Transverse colon (tissue), 4 donors: ENCODE measurements around the gene USP46. TPM values are rescaled to one million over a fixed set of nuclear protein-coding genes. Genes with fewer than 3 reads are reported as not detected.

Experiments
- DNase-seq: peaks from one replicate; pipeline ENCODE4 v3.0.0-alpha.2; 2019
- H3K27ac ChIP-seq, 4 donors: fragments of 200-600 bp; sonication (generic); 2 replicates each; pipeline ENCODE4 v1.5.1; 2016 to 2018; ENCODE audit warnings: inconsistent platforms in 4 of 4
- H3K27me3 ChIP-seq: fragments of 200-600 bp; sonication (generic); 2 replicates; pipeline ENCODE4 v1.5.1; 2017; ENCODE audit warnings: inconsistent platforms
- H3K36me3 ChIP-seq, 4 donors: fragments of 200-600 bp; sonication (generic); 2 replicates each; pipeline ENCODE4 v1.5.1; 2017 to 2019; ENCODE audit warnings: inconsistent platforms in 4 of 4
- H3K4me1 ChIP-seq, 4 donors: fragments of 200-600 bp; sonication (generic); 2 replicates each; pipeline ENCODE4 v1.5.1; 2017 to 2020; ENCODE audit warnings: inconsistent platforms in 4 of 4
- H3K4me3 ChIP-seq, 4 donors: fragments of 200-600 bp; sonication (generic); 1 replicate in 1 of 4; 2 replicates in 3 of 4; pipeline versions ENCODE4 v1.5.1 to v1.6.1; 2017 to 2019; ENCODE audit warnings: inconsistent platforms in 4 of 4
- H3K9me3 ChIP-seq, 2 donors: fragments of 200-600 bp; sonication (generic); 2 replicates each; pipeline ENCODE4 v1.5.1; 2017 to 2019; ENCODE audit warnings: inconsistent platforms in 2 of 2
- EP300 ChIP-seq: sonication (generic); formaldehyde crosslinking; IDR thresholded peaks from one replicate; pipeline ENCODE4 v1.6.1; 2017; ENCODE audit warnings: antibody characterized with exemption, low read depth
- POLR2A ChIP-seq: fragments of 450-650 bp; IDR thresholded peaks from one replicate; pipeline ENCODE4 v1.6.1; 2016; ENCODE audit warnings: antibody characterized with exemption, mild to moderate bottlenecking, moderate library complexity
- POLR2AphosphoS5 ChIP-seq, 3 donors: sonication (generic); formaldehyde crosslinking; IDR thresholded peaks; one replicate each; pipeline ENCODE4 v1.6.1; 2016; ENCODE audit warnings: antibody characterized with exemption in 3 of 3
- WGBS, 2 donors: methylation state at CpG; one replicate each; pipeline ENCODE4 v1.1.5; 2018; ENCODE audit warnings: low coverage in 1 of 2; 5-methylcytosine and 5-hydroxymethylcytosine counted together
- in situ Hi-C, 4 donors: fragments of 200-750 bp; cut with MboI; loops; one replicate each; pipeline versions ENCODE4 v1.15.0 to v1.15.1; 2017; ENCODE audit warnings: low sequenced_read_pairs in 3 of 4, low pct_ligation_motif_present in 1 of 4, low pct_unique_long_range_greater_than_20kb in 1 of 4
- intact Hi-C: fragments of 100-400 bp; cut with DNase I; formaldehyde crosslinking; loops from one replicate; pipeline ENCODE4 v1.15.1; 2023; ENCODE audit warnings: low total_unique reads
- total RNA-seq, 4 donors: library from RNA; depleted of rRNA; stranded (reverse); fragments of >200 nt; gene quantifications; one replicate each; pipeline ENCODE4 v1.1.0, GENCODE V29; 2016
- TF ChIP-seq, protein P1 (sequence below), 5 experiments: fragments of 200-600 bp in 3 of 5; fragments of 450-650 bp in 2 of 5; sonication (generic) in 3 of 5; IDR thresholded peaks; 1 replicate in 2 of 5; 2 replicates in 3 of 5; pipeline ENCODE4 v1.5.1; 2016 to 2017; ENCODE audit warnings: antibody characterized with exemption in 5 of 5, inconsistent platforms in 3 of 5, mild to moderate bottlenecking in 2 of 5, moderate library complexity in 1 of 5

The USP46 gene
- total RNA-seq, 4 donors from 2014 or later, result 6.0 to 7.6 (median 6.8) TPM

DNA sequence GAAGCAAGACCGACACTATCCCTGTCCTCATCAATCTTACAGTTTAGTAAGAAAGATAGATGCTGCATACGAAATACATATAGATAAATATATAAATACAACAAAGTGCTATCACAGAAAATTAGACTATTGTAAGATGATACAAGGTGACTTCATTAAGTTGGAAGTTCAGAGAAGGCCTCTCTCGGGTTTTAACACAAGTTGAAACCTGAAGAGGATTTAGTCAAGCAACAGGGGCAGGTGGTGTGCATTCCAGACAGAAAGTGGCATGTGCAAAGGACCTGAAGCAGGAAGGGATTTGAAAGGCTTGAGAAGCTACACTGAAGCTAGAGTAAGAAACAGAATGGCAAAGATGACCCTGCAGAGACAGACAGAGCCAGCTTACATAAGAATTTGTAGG lies 36.5 kb downstream of the USP46 start:
- 96 to 100% methylated on average over 3 of the region's 3 CpGs for WGBS, 2 donors
- Histone ChIP-seq H3K27me3 (no peaks in the 10 kb centered on the region), H3K4me1 (peaks cover 0 to 17% (median 6%) of the 10 kb centered on the region in 4 donors), H3K9me3 (no peaks in the 10 kb centered on the region), H3K27ac (no peak overlapping the region), H3K36me3 (peaks cover 0 to 4% (median 0%) of the 10 kb centered on the region in 4 donors), H3K4me3 (no peak overlapping the region)
- intact Hi-C loops, result no loop called here
- DNase-seq, result no peak
- in situ Hi-C loops, result no loop called here
- TF ChIP-seq POLR2AphosphoS5 (IDR thresholded peaks at IDR 0.05) (no peak), POLR2A (no peak), EP300 (no peak)
- TF ChIP-seq, protein P1, sequence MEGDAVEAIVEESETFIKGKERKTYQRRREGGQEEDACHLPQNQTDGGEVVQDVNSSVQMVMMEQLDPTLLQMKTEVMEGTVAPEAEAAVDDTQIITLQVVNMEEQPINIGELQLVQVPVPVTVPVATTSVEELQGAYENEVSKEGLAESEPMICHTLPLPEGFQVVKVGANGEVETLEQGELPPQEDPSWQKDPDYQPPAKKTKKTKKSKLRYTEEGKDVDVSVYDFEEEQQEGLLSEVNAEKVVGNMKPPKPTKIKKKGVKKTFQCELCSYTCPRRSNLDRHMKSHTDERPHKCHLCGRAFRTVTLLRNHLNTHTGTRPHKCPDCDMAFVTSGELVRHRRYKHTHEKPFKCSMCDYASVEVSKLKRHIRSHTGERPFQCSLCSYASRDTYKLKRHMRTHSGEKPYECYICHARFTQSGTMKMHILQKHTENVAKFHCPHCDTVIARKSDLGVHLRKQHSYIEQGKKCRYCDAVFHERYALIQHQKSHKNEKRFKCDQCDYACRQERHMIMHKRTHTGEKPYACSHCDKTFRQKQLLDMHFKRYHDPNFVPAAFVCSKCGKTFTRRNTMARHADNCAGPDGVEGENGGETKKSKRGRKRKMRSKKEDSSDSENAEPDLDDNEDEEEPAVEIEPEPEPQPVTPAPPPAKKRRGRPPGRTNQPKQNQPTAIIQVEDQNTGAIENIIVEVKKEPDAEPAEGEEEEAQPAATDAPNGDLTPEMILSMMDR (IDR thresholded peaks at IDR 0.05), result no peak

DNA sequence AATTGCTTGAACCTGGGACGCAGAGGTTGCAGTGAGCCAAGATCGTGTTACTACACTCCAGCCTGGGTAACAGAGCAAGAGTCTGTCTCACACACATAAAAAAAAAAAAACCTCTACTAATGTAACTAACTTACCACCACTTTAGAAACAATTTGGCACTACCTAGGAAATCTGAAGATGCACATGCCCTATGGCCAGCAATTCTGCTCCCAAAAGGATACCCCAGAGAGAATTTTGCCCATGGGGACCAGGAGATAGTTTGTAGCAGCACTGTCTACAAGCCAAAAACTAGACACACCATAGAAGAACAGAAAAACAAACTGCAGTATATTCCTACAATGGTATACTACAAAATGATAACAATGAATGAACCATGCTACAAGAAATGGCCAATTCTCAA lies 37.5 kb downstream of the USP46 start:
- in situ Hi-C loops (no loop called here), intact Hi-C loops (no loop called here)
- WGBS, 2 donors, result 90 to 97% methylated on average over 2 of the region's 2 CpGs
- no peaks in the 10 kb centered on the region for H3K9me3 ChIP-seq
- no peak for TF ChIP-seq POLR2A
- no peak for TF ChIP-seq EP300
- TF ChIP-seq, protein P1 (IDR thresholded peaks at IDR 0.05), result no peak
- TF ChIP-seq POLR2AphosphoS5 (IDR thresholded peaks at IDR 0.05), result no peak
- no peak overlapping the region for H3K4me3 ChIP-seq
- no peaks in the 10 kb centered on the region for H3K27me3 ChIP-seq
- peaks cover 0 to 4% (median 0%) of the 10 kb centered on the region in 4 donors for H3K36me3 ChIP-seq
- peaks cover 0 to 17% (median 6%) of the 10 kb centered on the region in 4 donors for H3K4me1 ChIP-seq
- no peak overlapping the region for H3K27ac ChIP-seq
- DNase-seq, result no peak

DNA sequence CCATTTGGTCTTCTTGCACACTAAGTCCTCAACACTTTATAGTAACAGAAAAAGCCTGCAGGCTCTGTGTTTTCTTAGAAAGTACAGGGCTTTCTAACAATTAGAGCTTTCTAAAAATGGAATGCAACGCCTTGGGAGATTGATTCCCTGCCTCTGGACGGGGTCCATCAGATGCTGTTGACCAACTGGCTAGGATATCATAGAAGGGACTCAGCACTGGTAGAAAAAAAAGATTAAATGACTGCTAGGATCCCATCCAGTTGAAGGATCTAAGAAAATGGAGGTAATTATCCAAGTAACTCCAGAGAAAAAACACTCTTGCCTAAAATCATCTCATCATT lies 39.5 kb downstream of the USP46 start:
- H3K36me3 ChIP-seq, result no peaks in the 10 kb centered on the region
- H3K9me3 ChIP-seq, result no peaks in the 10 kb centered on the region
- 48 to 67% methylated on average over 2 of the region's 2 CpGs for WGBS, 2 donors
- no peak overlapping the region for H3K4me3 ChIP-seq
- intact Hi-C loops (no loop called here), in situ Hi-C loops (no loop called here)
- no peak for DNase-seq
- H3K27ac ChIP-seq, result no peak overlapping the region
- peaks cover 0 to 17% (median 6%) of the 10 kb centered on the region in 4 donors for H3K4me1 ChIP-seq
- no peaks in the 10 kb centered on the region for H3K27me3 ChIP-seq
- TF ChIP-seq POLR2A, result no peak
- TF ChIP-seq, protein P1 (IDR thresholded peaks at IDR 0.05), result no peak
- TF ChIP-seq POLR2AphosphoS5 (IDR thresholded peaks at IDR 0.05), result no peak
- TF ChIP-seq EP300, result no peak

DNA sequence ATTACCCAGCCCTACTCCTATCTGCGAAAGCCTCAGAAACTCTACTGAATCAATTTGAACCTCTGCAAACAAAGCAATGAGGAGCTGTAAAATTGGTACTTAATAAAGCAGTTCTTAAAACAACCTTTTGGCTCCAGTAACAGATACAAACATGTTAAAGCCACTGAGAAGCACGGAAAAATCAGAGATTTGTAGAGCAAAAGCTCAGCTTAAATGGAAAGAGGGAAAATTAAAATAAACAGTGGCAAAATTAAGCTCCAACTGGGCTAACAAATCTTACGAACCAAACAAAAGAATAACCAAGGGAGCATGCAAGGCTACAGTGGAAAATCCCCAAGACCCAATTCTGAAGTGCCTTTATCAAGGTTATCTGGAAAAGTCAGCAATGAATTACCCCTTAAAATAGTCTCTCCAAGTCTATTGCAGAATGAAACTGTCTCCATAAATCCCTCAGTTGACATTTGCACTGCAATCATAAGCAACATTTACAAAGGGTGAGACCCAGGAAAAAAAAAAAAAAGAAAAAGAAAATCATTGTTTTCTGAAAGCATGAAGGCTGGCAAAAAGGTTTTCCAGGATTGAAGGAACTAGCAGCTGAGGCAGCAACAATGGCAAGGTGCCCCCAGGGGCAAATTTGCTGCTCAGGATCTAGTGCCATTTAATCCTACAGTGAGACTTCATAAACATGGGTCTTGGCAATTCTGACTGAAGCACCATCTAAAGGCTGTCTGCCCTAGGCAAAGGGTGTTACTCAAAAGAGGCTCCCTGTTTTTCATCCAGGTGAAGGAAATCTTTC lies 40.1 kb downstream of the USP46 start:
- Histone ChIP-seq H3K27ac (no peak overlapping the region), H3K4me1 (peaks cover 0 to 17% (median 6%) of the 10 kb centered on the region in 4 donors), H3K9me3 (no peaks in the 10 kb centered on the region), H3K36me3 (no peaks in the 10 kb centered on the region), H3K27me3 (no peaks in the 10 kb centered on the region), H3K4me3 (no peak overlapping the region)
- intact Hi-C loops (no loop called here), in situ Hi-C loops (no loop called here)
- no peak for DNase-seq
- TF ChIP-seq, protein P1 (IDR thresholded peaks at IDR 0.05), result no peak
- TF ChIP-seq POLR2A, result no peak
- TF ChIP-seq POLR2AphosphoS5 (IDR thresholded peaks at IDR 0.05), result no peak
- TF ChIP-seq EP300, result no peak
- WGBS, 2 donors, result 49 to 63% methylated on average over 3 of the region's 3 CpGs
